G401 (cell line): Measurements from ENCODE around the gene FAM216B. TPM values are rescaled to one million over a fixed set of nuclear protein-coding genes. Genes with fewer than 3 reads are reported as not detected.
A peak's percentile ranks its signal among the peaks of the same experiment; 100 is the strongest.

ENCODE experiments used
- DNase-seq: peaks from one replicate; pipeline ENCODE4 v3.0.0-alpha.2; 2015; ENCODE audit warnings: low spot score
- in situ Hi-C: cut with HindIII; loops from 2 replicates; pipeline ENCODE4 v1.10.0; 2016; ENCODE audit warnings: low sequenced_read_pairs, mixed read lengths
- total RNA-seq: library from RNA; depleted of rRNA; stranded (reverse); fragments of >200 nt; shearing (Covaris generic); gene quantifications from 2 replicates; pipeline ENCODE4 v1.2.3, GENCODE V29; 2014; rRNA removed

Gene FAM216B
- total RNA-seq: not detected in 2 replicates

DNA sequence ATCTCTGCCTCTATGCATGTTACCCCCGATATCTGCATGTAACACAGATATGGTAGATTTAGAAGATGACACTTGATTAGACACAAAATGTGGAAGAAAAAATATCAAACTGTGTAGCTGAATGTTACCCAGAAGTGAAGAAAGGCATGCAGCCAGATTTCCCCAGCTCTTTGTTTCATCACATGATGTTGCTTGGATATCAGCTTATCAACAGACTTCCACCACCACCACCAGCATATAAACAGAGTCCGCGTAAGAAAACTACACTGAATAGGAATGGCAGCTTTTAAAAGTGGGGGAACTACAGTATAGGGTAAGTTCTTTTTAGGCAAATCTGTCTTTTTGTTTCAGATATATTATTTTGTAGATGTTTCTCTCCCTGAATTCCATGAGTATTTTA, at the start of gene FAM216B:
TSS of gene FAM216B (plus strand) at position 233 of the 400 bp plus-strand sequence. CDS start 2,484 bp downstream, outside the sequence.
- in situ Hi-C loops: no loop called here
- DNase-seq: no peak

DNA sequence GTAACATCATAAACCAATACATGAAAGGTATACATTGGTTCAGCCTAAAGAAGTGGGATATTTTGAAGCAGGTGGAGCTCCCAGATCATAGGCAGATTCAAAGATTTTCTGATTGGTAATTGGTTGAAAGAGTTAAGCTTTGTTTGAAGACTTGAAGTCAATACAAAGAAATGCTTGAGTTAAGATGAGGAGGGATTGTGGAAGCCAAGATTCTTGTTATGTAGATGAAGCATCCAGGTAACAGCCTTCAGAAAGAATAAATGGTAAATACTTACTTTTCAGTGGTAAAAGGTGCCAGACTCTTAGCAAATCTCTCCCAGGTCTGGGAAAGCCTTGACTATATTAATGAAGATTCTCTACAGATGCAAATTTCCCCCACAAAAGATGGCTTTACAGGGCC, 49.3 kb upstream of the FAM216B start:
- no peak for DNase-seq
- in situ Hi-C loops: no loop called here

DNA sequence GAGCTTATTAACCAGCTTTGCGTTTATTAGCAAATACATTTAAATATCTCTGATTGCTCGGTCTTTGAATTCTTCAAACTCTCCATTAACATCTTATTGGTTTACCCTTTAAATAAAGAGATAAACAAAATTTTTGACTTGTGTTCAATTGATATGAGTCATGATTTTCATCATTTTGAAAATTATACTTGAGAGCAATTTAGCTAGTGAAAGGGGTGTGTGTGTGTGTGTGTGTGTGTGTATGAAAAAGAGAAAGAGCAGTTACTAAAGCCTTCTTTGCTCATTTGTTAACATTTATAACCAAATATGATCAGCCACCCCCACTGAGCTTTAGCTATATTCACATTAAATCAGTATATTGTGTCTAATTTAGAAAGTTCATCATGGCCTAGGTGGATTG, 48.3 kb upstream of the FAM216B start:
- in situ Hi-C loops: no loop called here
- no peak for DNase-seq

DNA sequence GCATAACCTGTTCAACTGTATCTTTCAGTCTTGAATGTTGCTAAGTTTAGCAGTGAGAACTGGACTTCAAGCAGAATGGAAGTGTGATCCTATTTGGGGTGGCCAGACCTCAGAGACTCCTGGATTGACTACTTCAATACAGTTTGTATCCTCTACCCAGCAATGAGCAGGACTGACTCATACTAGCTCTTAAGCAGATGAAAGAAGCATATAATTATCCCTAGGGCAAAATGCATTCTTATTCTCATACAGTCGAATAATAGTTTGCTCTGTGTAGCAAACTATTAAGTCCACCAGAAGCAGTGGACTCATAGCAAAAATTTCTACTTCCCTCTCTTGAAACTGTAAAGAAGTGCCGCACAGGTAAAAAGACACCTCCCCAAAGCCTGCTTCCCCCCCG, 46.4 kb upstream of the FAM216B start:
- in situ Hi-C loops: no loop called here
- DNase-seq: no peak

GRCh38 chr13:42740753-42741152, 40.6 kb upstream of the FAM216B start:
- DNase-seq: no peak
- in situ Hi-C loops: no loop called here

DNA sequence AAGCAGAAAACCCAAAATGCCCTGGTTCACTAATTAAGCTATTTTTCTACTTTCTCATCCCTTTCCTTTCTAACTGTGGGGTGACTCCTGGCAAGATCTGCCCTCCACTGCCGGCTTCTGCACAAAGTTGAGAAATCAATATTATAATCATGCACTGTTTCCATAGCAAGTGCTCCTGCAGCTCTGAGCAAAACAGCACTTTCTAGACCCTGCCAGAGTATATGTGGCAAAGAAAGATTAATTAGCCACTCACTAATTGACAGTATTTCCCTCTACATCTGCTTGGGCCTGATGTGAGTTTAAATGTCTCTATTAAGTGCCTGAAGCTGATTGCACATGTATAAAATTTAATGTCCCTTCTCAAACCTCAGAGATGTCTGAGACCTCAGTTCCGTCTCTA, 39.5 kb upstream of the FAM216B start:
- DNase-seq: no peak
- in situ Hi-C loops: no loop called here

DNA sequence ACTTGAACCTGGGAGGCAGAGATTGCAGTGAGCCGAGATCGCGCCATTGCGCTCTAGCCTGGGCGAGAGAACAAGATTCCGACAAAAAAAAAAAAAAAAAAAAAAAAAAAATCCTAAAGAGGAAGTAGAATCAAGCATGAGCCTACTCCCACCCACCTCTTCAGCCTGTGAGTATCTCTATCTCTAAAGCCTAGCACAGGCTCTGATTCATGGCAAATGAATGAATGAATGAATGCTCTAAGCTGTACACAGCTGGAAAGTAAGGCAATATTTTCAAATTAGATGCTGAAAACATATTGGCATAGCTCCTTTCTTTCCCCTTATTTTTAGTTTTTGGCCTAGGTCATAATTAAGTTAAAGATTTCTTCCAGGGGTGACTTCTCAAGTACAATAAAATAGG, 35.7 kb upstream of the FAM216B start:
- in situ Hi-C loops: no loop called here
- DNase-seq: no peak

DNA sequence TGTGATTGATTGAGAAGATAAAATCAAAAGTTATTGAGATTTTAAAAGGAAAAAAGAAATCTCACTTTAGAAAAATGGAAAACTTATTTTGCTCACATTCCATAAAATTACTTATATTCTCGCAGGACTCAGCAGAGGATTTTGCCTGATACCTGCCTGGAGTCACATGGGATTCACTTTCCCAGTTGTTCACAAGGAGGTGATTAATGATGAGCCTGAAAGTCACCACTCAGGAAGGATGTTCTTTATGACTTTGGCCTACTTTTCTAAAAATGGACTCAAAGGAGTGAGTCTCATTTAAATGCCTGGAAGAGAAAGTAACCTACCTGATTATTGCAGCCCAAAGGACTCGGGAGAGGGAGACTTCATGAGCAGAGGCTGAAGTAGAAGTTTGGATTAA, 34.5 kb upstream of the FAM216B start:
- in situ Hi-C loops: no loop called here

DNA sequence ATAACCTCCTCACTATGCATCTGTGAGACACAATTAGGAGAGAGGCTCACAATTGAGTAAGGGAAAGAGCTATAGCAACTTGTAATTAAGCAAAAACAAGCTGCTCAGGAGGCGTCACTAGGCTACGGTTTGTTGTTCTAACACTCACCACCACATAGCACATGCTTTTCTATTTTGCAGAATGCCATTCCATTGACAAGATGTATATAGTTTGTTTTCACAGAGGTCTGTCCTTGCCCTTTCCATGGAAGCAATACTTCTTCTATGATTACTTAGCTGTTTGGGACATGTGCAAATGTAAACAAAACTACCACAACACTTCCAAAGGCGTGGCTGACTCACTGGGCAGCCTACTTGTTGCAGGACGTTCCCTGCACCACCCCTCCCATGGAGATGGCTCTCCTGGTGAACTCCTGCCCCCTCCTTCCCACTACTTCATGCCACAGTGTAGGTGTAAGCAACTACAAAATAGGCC, 33.9 kb upstream of the FAM216B start:
- no peak for DNase-seq
- in situ Hi-C loops: no loop called here

More for the DNA sequence above, 34.5 kb upstream of the FAM216B start:
- no peak for DNase-seq

GRCh38 chr13:42750794-42751193, 30.6 kb upstream of the FAM216B start:
- in situ Hi-C loops: no loop called here
- no peak for DNase-seq

GRCh38 chr13:42751693-42752092, 29.7 kb upstream of the FAM216B start:
- no peak for DNase-seq
- in situ Hi-C loops: no loop called here

DNA sequence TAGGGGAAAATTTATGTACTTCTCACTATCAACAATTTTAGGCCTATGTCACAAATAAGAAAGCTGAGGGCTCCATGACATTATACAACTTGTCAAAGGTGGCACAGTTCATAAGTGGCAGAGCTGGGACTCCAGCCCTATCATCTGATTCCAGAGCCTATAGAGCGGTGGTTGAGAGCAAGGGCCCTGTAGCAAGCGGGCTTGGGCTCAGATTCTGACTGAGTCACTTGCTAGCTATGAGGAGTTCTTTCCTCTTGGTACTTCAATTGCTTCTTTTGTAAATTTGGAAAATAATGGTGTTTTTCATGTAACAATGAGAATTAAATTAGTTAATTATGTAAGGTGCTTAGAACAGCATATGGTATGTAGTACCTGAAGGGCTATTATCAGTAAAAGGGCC, 28.7 kb upstream of the FAM216B start:
- DNase-seq: no peak
- in situ Hi-C loops: no loop called here

DNA sequence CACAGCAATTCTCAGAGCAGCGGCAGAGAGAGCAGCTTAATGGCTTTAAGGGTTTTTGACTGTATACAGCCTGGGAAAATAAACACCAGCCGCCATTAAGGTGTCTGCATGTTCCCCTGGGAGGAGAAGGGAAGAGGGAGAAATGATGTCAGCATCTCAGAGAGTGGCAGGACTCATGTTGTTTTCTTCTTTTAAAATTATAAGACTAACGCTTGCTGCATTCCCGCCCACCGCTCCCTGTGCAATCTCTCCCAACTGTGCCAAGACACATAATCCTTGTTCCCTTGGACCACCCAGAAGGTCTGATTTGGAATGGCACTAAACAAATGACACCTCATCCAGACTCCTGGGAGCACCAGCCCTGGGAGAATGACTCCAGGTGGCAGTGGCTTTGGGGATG, 27.7 kb upstream of the FAM216B start:
- in situ Hi-C loops: no loop called here
- DNase-seq: no peak

- in situ Hi-C loops: no loop called here
- no peak for DNase-seq
These were observed 26.4 kb upstream of the FAM216B start for GRCh38 chr13:42754801-42755510.

DNA sequence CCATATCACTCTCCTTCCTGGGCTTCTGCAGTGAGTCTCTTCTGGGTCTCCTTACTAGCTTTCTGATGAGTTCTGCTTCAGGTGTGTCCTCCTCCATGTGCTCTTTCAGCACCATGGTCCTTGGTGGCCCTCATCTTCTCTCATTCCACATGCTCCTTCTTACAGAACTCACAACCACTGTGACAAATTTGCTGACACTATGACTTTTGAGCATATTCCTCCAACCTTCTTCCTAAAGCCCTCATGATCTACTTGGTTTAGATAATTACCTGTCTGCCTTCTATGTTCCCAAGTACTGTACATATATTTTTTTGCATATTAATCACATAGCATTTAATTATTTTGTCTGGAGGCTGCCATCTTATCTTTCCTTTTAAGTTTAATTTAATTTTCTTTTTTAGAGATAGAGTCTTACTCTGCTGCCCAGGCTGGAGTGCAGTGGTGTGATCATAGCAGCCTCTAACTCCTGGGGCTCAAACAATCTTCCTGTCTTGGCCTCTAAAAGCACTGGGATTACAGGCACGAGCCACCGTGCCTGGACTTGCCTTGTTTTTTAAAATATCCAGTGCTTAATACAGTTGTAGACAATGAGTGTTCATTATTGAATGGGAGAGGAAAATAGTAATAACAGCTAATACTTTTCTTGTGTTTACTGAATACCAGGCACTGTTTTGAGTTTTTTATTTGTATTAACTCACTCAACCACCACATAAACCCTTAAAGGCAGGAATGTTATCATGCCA, 23.5 kb upstream of the FAM216B start:
- in situ Hi-C loops: no loop called here
- DNase-seq: no peak

DNA sequence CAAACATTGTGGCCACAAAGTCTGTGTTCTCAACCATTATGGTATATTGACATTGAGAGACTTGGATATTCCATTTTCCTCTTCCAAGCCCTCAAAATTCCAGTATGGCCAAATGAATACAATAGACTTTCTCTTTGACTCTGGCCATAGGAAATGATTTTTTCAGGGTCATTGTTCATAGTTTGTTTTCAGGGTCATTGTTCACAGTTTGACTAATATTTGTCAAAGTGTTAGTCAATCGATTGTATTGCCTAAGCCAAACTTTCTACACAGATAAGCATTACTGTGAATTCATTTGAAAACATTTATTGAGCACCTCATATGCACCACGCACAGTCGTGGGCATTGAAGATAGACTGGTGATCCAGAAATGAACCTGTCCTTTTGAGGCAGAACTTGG, 22.9 kb upstream of the FAM216B start:
- in situ Hi-C loops: no loop called here
- DNase-seq: no peak

GRCh38 chr13:42760951-42761350, 20.4 kb upstream of the FAM216B start:
- no peak for DNase-seq
- in situ Hi-C loops: no loop called here

- DNase-seq: no peak
- in situ Hi-C loops: no loop called here
These were observed 19.1 kb upstream of the FAM216B start for GRCh38 chr13:42762251-42762650.

- DNase-seq: no peak
- in situ Hi-C loops: no loop called here
These were observed 18.5 kb upstream of the FAM216B start for GRCh38 chr13:42762917-42763316.

- in situ Hi-C loops: no loop called here
- peak; percentile 5 for DNase-seq
These were observed 15.4 kb upstream of the FAM216B start for GRCh38 chr13:42766016-42766415.

GRCh38 chr13:42769650-42770049, 11.7 kb upstream of the FAM216B start:
- in situ Hi-C loops: no loop called here
- DNase-seq: no peak
